Osteoblast (primary cell): Measurements from ENCODE around the gene PRKCB. TPM values are rescaled to one million over a fixed set of nuclear protein-coding genes. Genes with fewer than 3 reads are reported as not detected.

Source experiments
- DNase-seq: peaks from one replicate; pipeline ENCODE4 v3.0.0; 2011; ENCODE audit warnings: low spot score, mixed read lengths; ENCODE audit not compliant: insufficient read length; ENCODE audit errors: missing footprints
- H2AFZ ChIP-seq: 2 replicates; pipeline ENCODE4 v1.6.0; 2011; ENCODE audit warnings: mild to moderate bottlenecking, low read length
- H3K27ac ChIP-seq: 2 replicates; pipeline ENCODE4 v1.5.1; 2011; ENCODE audit warnings: mild to moderate bottlenecking, low read depth, low read length, moderate library complexity
- H3K27me3 ChIP-seq: 2 replicates; pipeline ENCODE4 v1.6.0; 2012; ENCODE audit warnings: mild to moderate bottlenecking, control low read depth, inconsistent platforms, low read length, moderate library complexity; ENCODE audit not compliant: insufficient read depth
- H3K36me3 ChIP-seq: 2 replicates; pipeline ENCODE4 v1.5.1; 2011; ENCODE audit warnings: mild to moderate bottlenecking, low read length, control low read depth, moderate library complexity; ENCODE audit not compliant: insufficient read depth
- H3K4me1 ChIP-seq: 2 replicates; pipeline ENCODE4 v1.5.1; 2011; ENCODE audit warnings: mild to moderate bottlenecking, low read length, control low read depth, moderate library complexity; ENCODE audit not compliant: insufficient read depth
- H3K4me2 ChIP-seq: 2 replicates; pipeline ENCODE4 v1.6.0; 2011; ENCODE audit warnings: mild to moderate bottlenecking, low read length; ENCODE audit not compliant: insufficient read depth
- H3K4me3 ChIP-seq: fragments of 200-600 bp; sonication (generic); 3 replicates; pipeline ENCODE4 v1.5.1; 2012; ENCODE audit warnings: mild to moderate bottlenecking, low read length, inconsistent platforms; ENCODE audit not compliant: insufficient read depth
- H3K79me2 ChIP-seq: 2 replicates; pipeline ENCODE4 v1.6.0; 2012; ENCODE audit warnings: mild to moderate bottlenecking, low read length, control low read depth, inconsistent platforms; ENCODE audit not compliant: insufficient read depth
- H3K9me3 ChIP-seq: 2 replicates; pipeline ENCODE4 v1.5.1; 2011; ENCODE audit warnings: low read depth, low read length, control low read depth
- H4K20me1 ChIP-seq: 2 replicates; pipeline ENCODE4 v1.6.0; 2012; ENCODE audit warnings: mild to moderate bottlenecking, low read length, control low read depth; ENCODE audit not compliant: insufficient read depth
- CTCF ChIP-seq: IDR thresholded peaks from 2 replicates; pipeline ENCODE4 v1.5.1; 2011; ENCODE audit warnings: mild to moderate bottlenecking, low read depth, low read length, moderate library complexity; ENCODE audit errors: extremely low read depth
- total RNA-seq: library from RNA; depleted of rRNA; stranded (reverse); fragments of >200 nt; gene quantifications from 2 replicates; pipeline ENCODE4 v1.2.3, GENCODE V29; 2012

PRKCB gene
- total RNA-seq, 1 donor: under 0.01 TPM

- Histone ChIP-seq H2AFZ (no peak overlapping the region), H3K4me2 (no peak overlapping the region), H4K20me1 (no peaks in the 10 kb centered on the region), H3K79me2 (no peaks in the 10 kb centered on the region), H3K27ac (no peak overlapping the region), H3K36me3 (no peaks in the 10 kb centered on the region), H3K4me1 (no peaks in the 10 kb centered on the region), H3K9me3 (no peaks in the 10 kb centered on the region), H3K4me3 (no peak overlapping the region), H3K27me3 (no peaks in the 10 kb centered on the region)
- no peak for DNase-seq
- TF ChIP-seq CTCF: no peak
These were observed 208.7 kb downstream of the PRKCB start for GRCh38 chr16:24044467-24044866.

GRCh38 chr16:24045641-24046040 is 209.9 kb downstream of the PRKCB start:
- no peak for TF ChIP-seq CTCF
- H3K4me3 ChIP-seq: no peak overlapping the region
- no peak overlapping the region for H2AFZ ChIP-seq
- DNase-seq: no peak
- no peaks in the 10 kb centered on the region for H3K79me2 ChIP-seq
- H3K27ac ChIP-seq: no peak overlapping the region
- no peaks in the 10 kb centered on the region for H3K4me1 ChIP-seq
- no peak overlapping the region for H3K4me2 ChIP-seq
- no peaks in the 10 kb centered on the region for H3K36me3 ChIP-seq
- no peaks in the 10 kb centered on the region for H3K9me3 ChIP-seq
- no peaks in the 10 kb centered on the region for H3K27me3 ChIP-seq
- H4K20me1 ChIP-seq: no peaks in the 10 kb centered on the region

- no peak for TF ChIP-seq CTCF
- no peaks in the 10 kb centered on the region for H3K27me3 ChIP-seq
- H3K36me3 ChIP-seq: no peaks in the 10 kb centered on the region
These were observed 210.7 kb downstream of the PRKCB start for GRCh38 chr16:24046442-24046841.

GRCh38 chr16:24049113-24049512 is 213.3 kb downstream of the PRKCB start:
- H2AFZ ChIP-seq: no peak overlapping the region
- no peak for TF ChIP-seq CTCF

More at GRCh38 chr16:24046442-24046841, 210.7 kb downstream of the PRKCB start:
- Histone ChIP-seq H3K4me2 (no peak overlapping the region), H3K79me2 (no peaks in the 10 kb centered on the region), H4K20me1 (no peaks in the 10 kb centered on the region), H3K4me1 (no peaks in the 10 kb centered on the region), H3K9me3 (no peaks in the 10 kb centered on the region), H3K27ac (no peak overlapping the region), H3K4me3 (no peak overlapping the region), H2AFZ (no peak overlapping the region)
- DNase-seq: no peak

More at GRCh38 chr16:24049113-24049512, 213.3 kb downstream of the PRKCB start:
- no peaks in the 10 kb centered on the region for H3K9me3 ChIP-seq
- no peaks in the 10 kb centered on the region for H3K79me2 ChIP-seq
- no peaks in the 10 kb centered on the region for H3K36me3 ChIP-seq
- H4K20me1 ChIP-seq: no peaks in the 10 kb centered on the region
- no peak overlapping the region for H3K4me3 ChIP-seq
- H3K4me1 ChIP-seq: no peaks in the 10 kb centered on the region
- no peak overlapping the region for H3K4me2 ChIP-seq
- no peak for DNase-seq
- H3K27ac ChIP-seq: no peak overlapping the region
- H3K27me3 ChIP-seq: no peaks in the 10 kb centered on the region
